Measurements from ENCODE around the gene PIGC.

DNA sequence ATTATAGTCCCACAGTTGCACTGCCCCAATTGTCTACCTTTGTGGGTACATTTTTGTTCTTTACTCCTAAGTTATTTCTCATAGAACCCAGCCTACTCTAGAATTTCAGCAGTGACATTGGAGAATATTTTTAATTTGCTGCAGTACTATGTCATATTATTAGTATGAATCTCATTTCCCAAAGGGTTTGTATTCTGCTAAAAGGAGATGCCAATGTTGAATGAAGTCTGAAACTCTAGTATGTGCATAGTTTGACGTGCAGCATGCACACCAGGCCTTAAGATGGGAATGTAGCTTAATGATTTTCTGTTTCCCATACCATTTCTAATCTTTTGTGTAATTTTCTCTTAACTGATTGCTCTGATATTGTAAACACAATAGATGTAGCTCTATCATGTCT is 33.8 kb downstream of the PIGC start:
- no peak for TF ChIP-seq CTCF (IDR thresholded peaks at IDR 0.05)
- no peak for TF ChIP-seq POLR2AphosphoS5 (IDR thresholded peaks at IDR 0.05)
- TF ChIP-seq EP300 (IDR thresholded peaks at IDR 0.05), result no peak
- TF ChIP-seq POLR2A (IDR thresholded peaks at IDR 0.05), result no peak
